ENCODE data around the gene ZNF554.

- TF ChIP-seq CTCF (IDR thresholded peaks at IDR 0.05; ENCODE audit: low read depth, low read length) (no peak), EZH2phosphoT487 (IDR thresholded peaks at IDR 0.05; ENCODE audit: low read depth) (no peak)
These were observed 29.0 kb upstream of the ZNF554 start for GRCh38 chr19:2790557-2791271.
